ENCODE results near the gene PDXK.

PDXK gene

DNA sequence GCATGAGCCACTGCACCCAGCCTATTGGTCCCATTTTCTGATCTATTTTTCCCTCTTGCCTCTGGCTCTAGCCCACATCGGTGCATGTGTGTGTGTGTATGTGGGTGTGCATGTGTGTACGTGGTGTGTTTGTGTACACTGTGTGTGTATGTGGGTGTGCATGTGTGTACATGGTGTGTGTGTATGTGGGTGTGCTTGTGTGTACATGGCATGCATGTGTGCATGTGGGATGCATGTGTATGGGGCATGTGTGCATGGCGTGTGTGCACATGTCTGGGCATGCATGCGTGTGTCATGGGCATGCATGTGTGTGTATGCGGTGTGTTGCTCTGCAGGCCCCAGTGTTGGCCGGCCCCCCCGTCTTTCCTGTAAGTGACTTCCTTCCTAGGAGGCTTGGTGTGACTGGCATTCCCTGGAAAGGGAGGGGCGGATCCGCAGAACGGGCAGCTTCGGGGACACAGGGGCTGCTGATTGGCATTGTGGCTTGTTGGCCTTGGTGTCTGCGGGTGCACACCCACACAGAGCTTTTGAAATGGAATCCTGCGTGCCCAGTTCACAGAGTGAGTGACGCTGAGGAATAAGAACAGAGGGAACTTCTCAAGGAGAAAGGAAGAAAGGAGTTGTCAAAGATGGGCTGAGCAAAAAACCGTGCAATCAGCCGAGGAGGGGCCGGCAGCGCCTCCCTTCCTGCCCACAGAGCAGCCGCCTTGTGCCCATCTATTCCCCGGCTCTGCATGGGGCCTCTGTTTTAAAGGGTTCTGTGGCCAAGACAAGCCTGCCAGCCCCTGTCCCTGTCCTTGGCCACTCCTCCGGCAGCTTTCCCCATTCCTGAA is 8.0 kb downstream of the PDXK start:
- no peak for DNase-seq

DNA sequence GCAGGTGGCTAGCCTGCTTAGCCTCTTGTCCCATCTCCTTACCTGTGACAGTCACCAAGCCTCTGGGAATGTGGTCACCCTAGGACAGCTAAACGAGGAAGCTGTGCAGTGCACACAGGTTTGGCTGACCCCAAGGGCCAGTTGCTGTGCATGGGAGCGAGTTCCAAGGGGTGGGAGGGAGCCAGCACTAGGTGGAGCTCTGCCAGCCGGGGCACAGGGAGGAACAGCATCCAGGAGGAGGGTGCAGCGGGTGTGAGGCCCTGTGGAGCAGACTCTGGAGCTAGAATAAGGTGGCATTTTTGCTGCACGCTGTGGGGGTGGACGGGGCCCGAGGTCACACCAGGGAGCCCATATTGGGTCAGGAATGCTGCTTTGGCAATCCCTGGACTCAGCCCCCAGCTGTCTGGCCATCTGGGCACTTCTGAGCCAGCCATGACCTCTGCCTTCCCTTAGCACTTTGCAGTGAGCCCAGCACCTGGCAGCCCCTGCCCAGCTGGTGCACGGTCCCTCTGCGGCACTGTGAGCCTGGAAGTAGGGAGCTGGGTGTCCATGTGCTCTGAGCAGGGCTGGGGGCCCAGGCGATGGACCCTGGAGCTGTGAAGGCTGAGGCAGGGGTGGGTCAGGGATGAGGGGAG is 8.7 kb downstream of the PDXK start:
- no peak for DNase-seq

- no peak for DNase-seq
Observed at GRCh38 chr21:43728154-43728466, 9.2 kb downstream of the PDXK start.

- DNase-seq = peak; percentile 83
Observed at GRCh38 chr21:43728467-43729390, 9.8 kb downstream of the PDXK start.

- DNase-seq = no peak
Observed at GRCh38 chr21:43731476-43731875, 12.5 kb downstream of the PDXK start.

- DNase-seq = no peak
Observed at GRCh38 chr21:43731891-43732711, 13.2 kb downstream of the PDXK start.

DNA sequence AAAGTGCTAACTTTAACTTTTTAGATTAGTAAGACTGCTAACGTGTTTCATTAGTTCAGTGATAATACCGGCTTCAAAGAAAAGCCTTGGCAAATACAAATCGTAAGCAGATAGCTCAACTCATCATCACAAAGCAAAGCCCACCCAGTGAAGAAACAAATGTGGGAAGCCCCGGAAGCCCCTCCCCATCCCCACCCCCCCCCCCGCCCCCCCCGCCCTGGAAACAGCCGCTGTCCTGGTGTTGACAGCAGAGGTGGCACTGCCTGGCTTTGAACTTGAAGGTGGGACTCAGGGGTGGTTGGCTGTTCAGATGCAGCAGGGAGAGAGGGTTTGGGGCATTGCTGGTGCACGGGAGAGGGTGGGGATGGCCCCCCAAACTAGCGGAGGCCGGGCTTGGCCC is 14.1 kb downstream of the PDXK start:
- no peak for DNase-seq

GRCh38 chr21:43733529-43734071 is 14.7 kb downstream of the PDXK start:
- DNase-seq = no peak

DNA sequence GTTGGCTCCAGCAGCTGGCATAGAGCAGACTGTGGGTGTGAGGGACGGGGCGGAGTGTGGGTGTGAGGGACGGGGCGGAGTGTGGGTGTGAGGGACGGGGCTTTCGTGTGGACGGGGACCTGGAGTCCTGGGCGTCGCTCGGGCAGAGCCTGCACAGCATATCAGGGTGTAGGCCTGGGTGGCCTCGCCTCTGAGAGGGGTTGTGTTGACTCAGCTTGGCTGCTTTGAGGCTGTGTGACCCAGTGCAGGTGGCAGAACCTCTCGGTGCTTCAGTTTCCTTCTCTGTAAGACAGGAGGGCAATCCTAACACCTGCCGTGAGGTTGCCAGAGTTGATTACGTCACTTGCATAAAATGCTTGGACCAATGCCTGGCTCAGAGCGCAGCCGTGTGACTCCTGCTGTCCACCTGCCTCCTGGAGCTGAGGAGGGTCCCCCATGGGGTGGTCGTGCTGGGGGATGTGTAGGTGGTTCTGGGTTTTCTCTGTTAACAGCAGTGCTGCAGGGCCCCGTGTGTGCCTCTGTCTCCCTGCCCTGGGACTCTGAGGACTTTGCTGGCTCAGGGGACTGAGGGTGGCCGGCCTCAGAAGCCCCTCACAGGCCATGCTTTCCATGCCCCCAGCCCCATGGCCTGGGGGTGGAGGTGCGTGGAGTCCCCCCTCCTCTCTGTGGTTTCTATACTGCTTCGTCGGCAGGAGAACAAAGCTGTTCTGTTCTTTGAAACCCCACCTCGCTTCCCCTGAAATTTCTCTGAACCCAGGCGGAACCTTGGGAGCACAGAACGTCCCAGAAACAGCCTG is 15.4 kb downstream of the PDXK start:
- DNase-seq = no peak

DNA sequence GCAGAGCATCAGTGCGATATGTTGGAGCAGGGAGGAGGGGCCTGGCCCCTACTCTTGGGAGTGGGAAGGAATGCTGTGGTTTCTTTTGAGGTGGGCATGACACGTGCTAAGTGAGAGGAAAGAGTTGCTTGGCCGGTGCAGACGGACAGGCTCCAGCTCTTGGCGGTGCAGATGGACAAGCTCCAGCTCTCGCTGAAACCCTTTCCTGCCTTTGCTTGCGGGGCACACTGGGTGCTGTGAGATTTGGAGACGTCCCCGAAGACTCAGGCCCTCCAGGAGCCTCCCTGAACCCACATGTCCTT is 15.9 kb downstream of the PDXK start:
- DNase-seq = no peak

GRCh38 chr21:43735236-43736091 is 16.5 kb downstream of the PDXK start:
- no peak for DNase-seq

GRCh38 chr21:43736224-43736883 is 17.4 kb downstream of the PDXK start:
- no peak for DNase-seq

GRCh38 chr21:43737158-43737950 is 18.4 kb downstream of the PDXK start:
- no peak for DNase-seq

DNA sequence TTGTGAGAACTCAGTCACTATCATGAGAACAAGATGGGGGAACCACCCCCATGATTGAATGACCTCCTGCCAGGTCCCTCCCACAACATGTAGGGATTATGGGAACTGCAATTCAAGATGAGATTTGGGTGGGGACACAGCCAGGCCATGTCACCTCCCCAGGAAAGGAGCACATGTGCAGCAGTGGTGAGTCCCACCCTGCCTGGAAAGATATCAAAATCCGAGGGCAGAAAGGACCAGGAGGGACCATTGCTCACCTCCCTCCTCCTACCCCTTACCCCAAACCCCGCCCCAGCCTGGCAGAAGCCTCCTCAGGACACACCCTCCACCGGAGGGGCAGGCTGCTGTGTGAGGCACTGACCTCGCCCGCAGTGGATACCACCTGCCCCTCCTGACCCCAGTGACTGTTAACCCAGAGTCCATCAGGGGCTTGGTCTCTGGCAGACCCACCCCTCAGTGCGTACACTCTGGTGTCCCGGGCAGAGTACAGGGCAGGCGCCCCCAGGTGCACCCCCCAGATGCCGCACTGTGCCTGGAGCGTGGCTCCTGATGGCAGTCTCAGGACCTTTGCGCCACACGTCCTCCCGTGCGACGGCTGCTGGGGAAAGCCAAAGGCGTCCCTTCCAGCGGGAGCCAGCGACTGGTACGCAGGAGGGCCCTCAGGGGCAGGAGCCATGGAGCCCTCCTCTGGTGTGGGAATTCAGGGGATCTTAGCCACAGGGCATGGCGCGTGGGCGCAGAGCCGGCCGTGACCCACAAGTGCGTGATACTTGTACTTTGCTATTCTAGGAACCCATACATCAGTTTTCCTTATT is 20.9 kb downstream of the PDXK start:
- DNase-seq = no peak

- DNase-seq = no peak
Observed at GRCh38 chr21:43740497-43741156, 21.7 kb downstream of the PDXK start.

- no peak for DNase-seq
Observed at GRCh38 chr21:43741423-43742096, 22.6 kb downstream of the PDXK start.

DNA sequence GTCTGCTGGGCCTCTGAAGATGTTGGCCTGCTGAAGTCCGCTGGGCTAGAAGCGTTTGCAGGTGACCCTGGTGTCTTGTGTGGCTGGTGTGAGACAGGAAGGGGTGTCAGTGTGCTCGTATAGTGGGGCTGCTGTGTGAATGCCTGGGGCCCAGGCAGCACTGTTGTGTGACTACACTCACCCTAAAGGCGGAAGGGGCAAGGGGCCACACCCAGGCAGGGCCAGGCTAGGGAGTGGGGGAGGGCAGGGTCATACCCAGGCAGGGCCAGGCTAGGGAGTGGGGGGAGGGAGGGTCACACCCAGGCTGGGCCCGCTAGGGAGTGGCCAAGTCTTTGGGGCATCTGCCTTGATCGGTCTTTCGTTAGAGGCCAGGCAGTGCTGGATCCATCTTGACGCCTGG is 25.0 kb downstream of the PDXK start:
- DNase-seq = no peak

Measured in activated naive CD4-positive, alpha-beta T cell treated with Interleukin-2 at 50 U/mL for 16 hours (primary cell).